Naive thymus-derived CD4-positive, alpha-beta T cell (primary cell): Measurements from ENCODE around the gene CLEC4M. TPM values are rescaled to one million over a fixed set of nuclear protein-coding genes. Genes with fewer than 3 reads are reported as not detected.
"Not testable (repeated sequence)": the region's sequence is repeated elsewhere in the genome, so short reads cannot be mapped to it uniquely, and the experiment has no call there.

ENCODE experiments used
- ATAC-seq: fragments of 150-1000 bp; cut with Tn5 transposase; 2 replicates; pipeline ENCODE4 v1.10.0; 2021; ENCODE audit warnings: mild to moderate bottlenecking, moderate library complexity
- CTCF ChIA-PET: fragments of 350-600 bp; sonication (Branson Sonifier 250); formaldehyde crosslinking; loops from one replicate; lab custom pipeline; 2021; ENCODE audit warnings: antibody characterized with exemption; lab: Charles Lee
- POLR2A ChIA-PET: fragments of 350-600 bp; sonication (Branson Sonifier 250); formaldehyde crosslinking; loops from one replicate; lab custom pipeline; 2021; ENCODE audit warnings: antibody characterized with exemption, inconsistent platforms; lab: Charles Lee
- DNase-seq, 9 donors: peaks; one replicate each; pipeline versions ENCODE4 v3.0.0 to v3.0.0-alpha.2; 2020 to 2022; ENCODE audit warnings: mixed read lengths in 1 of 9
- H3K27ac ChIP-seq: one replicate; pipeline ENCODE4 v1.7.0; 2013; ENCODE audit warnings: mild to moderate bottlenecking, low read depth, low read length, moderate library complexity
- H3K27me3 ChIP-seq, 2 donors: one replicate each; pipeline ENCODE4 v1.7.0; 2013; ENCODE audit warnings: low read length in 2 of 2, mild to moderate bottlenecking in 2 of 2, moderate library complexity in 2 of 2; ENCODE audit not compliant: control insufficient read depth in 2 of 2, insufficient read depth in 2 of 2
- H3K36me3 ChIP-seq, 3 experiments: 1 replicate in 2 of 3; 2 replicates in 1 of 3; pipeline ENCODE4 v1.7.0; 2013; ENCODE audit warnings: low read length in 3 of 3, mild to moderate bottlenecking in 3 of 3, moderate library complexity in 1 of 3; ENCODE audit not compliant: insufficient read depth in 3 of 3, control insufficient read depth in 2 of 3
- H3K4me1 ChIP-seq, 2 donors: one replicate each; pipeline ENCODE4 v1.7.0; 2013; ENCODE audit warnings: low read length in 2 of 2, mild to moderate bottlenecking in 2 of 2, moderate library complexity in 1 of 2; ENCODE audit not compliant: control insufficient read depth in 2 of 2, insufficient read depth in 2 of 2
- H3K4me3 ChIP-seq: 2 replicates; pipeline ENCODE4 v1.7.0; 2013; ENCODE audit warnings: mild to moderate bottlenecking, low read length
- H3K9me3 ChIP-seq, 3 experiments: 1 replicate in 2 of 3; 2 replicates in 1 of 3; pipeline ENCODE4 v1.7.0; 2013; ENCODE audit warnings: low read length in 3 of 3; ENCODE audit not compliant: control insufficient read depth in 2 of 3
- H3K27ac Mint-ChIP-seq, 9 donors: one replicate each; pipeline ENCODE4 v1.8.0; 2020 to 2022; ENCODE audit warnings: mixed read lengths in 9 of 9, mild to moderate bottlenecking in 8 of 9, moderate library complexity in 5 of 9, inconsistent platforms in 2 of 9
- H3K27me3 Mint-ChIP-seq, 5 donors: one replicate each; pipeline ENCODE4 v1.8.0; 2021 to 2022; ENCODE audit warnings: mixed read lengths in 5 of 5, mild to moderate bottlenecking in 1 of 5
- H3K36me3 Mint-ChIP-seq, 5 donors: one replicate each; pipeline ENCODE4 v1.8.0; 2020 to 2022; ENCODE audit warnings: mixed read lengths in 5 of 5, mild to moderate bottlenecking in 3 of 5, inconsistent platforms in 1 of 5
- H3K4me1 Mint-ChIP-seq, 7 donors: one replicate each; pipeline ENCODE4 v1.8.0; 2020 to 2022; ENCODE audit warnings: mixed read lengths in 7 of 7, mild to moderate bottlenecking in 3 of 7, inconsistent platforms in 1 of 7
- H3K4me3 Mint-ChIP-seq, 10 donors: one replicate each; pipeline ENCODE4 v1.8.0; 2020 to 2022; ENCODE audit warnings: mild to moderate bottlenecking in 10 of 10, mixed read lengths in 10 of 10, moderate library complexity in 6 of 10, inconsistent platforms in 2 of 10
- H3K9me3 Mint-ChIP-seq, 11 donors: one replicate each; pipeline ENCODE4 v1.8.0; 2020 to 2022; ENCODE audit warnings: mixed read lengths in 11 of 11, mild to moderate bottlenecking in 4 of 11, inconsistent platforms in 1 of 11, moderate library complexity in 1 of 11
- intact Hi-C, 2 donors: fragments of 100-400 bp; cut with micrococcal nuclease; formaldehyde crosslinking; loops; one replicate each; pipeline ENCODE4 v1.15.1; 2023
- polyA plus RNA-seq, 2 donors: library from polyadenylated mRNA; unstranded; fragments of 300-500 nt; fragmentation: Illumina TruSeq; gene quantifications; one replicate each; pipeline ENCODE4 v1.2.3, GENCODE V29; 2021
- total RNA-seq, 6 experiments: library from RNA in 5 of 6; stranded (reverse) in 5 of 6; gene quantifications; 1 replicate in 5 of 6; 2 replicates in 1 of 6; pipeline ENCODE4 v1.2.3 and lab custom pipeline; 2021 to 2026

CLEC4M gene
- total and polyA plus RNA-seq, 7 experiments from 2014 or later: 0.74 TPM; not detected in 6

DNA sequence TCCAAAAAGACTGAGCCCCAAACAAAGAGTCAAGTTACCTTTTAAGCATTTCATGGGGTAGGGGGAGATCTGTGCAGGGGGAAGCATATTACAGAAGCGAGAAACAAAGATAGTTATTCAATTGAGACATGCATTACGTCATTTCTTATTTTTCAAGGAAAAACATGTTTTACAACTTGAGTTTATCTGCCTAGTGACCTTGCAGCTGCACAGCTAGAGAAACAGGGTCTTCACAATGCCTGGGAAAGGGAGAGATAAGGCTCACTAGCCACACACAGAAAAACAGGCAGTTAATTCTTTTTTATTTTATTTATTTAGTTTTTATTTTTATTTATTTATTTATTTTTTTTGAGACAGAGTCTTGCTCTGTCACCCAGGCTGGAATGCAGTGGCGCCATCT lies 1.1 kb downstream of the CLEC4M start:
- DNase-seq, H3K4me3 ChIP-seq, ATAC-seq, H3K4me3 Mint-ChIP-seq, intact Hi-C loops, POLR2A ChIA-PET, H3K27me3 ChIP-seq, H3K36me3 ChIP-seq, H3K9me3 ChIP-seq, H3K4me1 ChIP-seq, H3K27me3 Mint-ChIP-seq, H3K36me3 Mint-ChIP-seq, H3K27ac Mint-ChIP-seq, H3K27ac ChIP-seq, CTCF ChIA-PET: not testable (repeated sequence)
- peaks cover 0 to 13% (median 10%) of the 10 kb centered on the region in 7 donors for H3K4me1 Mint-ChIP-seq
- H3K9me3 Mint-ChIP-seq: peaks cover 0 to 15% (median 7%) of the 10 kb centered on the region in 11 donors

DNA sequence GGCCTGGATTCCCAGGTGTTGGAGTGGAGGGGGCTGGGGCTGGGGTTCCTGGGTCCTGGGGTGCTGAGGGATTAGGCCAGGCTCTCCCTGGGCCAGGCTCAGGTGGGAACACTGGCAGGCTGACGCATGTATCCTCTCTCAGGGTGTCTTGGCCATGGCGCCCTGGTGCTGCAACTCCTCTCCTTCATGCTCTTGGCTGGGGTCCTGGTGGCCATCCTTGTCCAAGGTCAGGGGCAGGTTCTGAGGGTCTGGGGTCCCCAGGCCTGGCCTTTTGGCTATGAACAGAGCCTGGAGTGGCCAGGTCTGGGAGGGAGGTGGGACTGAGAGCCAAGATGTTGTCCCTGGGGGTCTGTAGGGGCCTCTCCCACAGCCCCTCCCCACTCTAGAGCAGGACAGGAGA lies 2.0 kb downstream of the CLEC4M start:
- H3K4me3 ChIP-seq, H3K4me3 Mint-ChIP-seq, H3K36me3 ChIP-seq, H3K9me3 ChIP-seq, H3K27ac Mint-ChIP-seq, H3K27me3 Mint-ChIP-seq, ATAC-seq, intact Hi-C loops, H3K27me3 ChIP-seq, H3K4me1 ChIP-seq, DNase-seq, H3K27ac ChIP-seq, POLR2A ChIA-PET, H3K36me3 Mint-ChIP-seq: not testable (repeated sequence)
- CTCF ChIA-PET: interaction anchor here (0.7 kb wide), 1 partner anchor 169 kb away, joined by 6 read pairs; no protein-coding TSS in a partner anchor
- Mint-ChIP-seq H3K9me3 (peaks cover 0 to 10% (median 0%) of the 10 kb centered on the region in 11 donors), H3K4me1 (peaks cover 0 to 13% (median 10%) of the 10 kb centered on the region in 7 donors)

DNA sequence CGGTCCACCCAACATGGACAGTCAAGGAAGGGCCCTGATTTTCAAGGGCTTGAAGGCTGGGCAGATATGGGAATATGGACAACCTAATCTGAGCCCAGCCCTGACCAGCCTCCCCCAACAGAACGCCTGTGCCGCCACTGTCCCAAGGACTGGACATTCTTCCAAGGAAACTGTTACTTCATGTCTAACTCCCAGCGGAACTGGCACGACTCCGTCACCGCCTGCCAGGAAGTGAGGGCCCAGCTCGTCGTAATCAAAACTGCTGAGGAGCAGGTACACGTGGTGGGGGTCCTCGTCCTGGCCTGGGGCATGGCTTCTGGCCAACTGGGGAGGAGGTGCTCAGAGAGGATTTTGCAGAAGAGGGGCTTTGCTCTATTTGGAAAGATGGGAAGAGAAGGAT lies 3.5 kb downstream of the CLEC4M start:
- H3K36me3 Mint-ChIP-seq: no peaks in the 10 kb centered on the region
- Histone ChIP-seq H3K9me3 (no peaks in the 10 kb centered on the region), H3K27me3 (no peaks in the 10 kb centered on the region), H3K4me1 (no peaks in the 10 kb centered on the region), H3K27ac (no peak overlapping the region), H3K36me3 (no peaks in the 10 kb centered on the region), H3K4me3 (no peak overlapping the region)
- intact Hi-C loops: no loop called here
- H3K27ac Mint-ChIP-seq: peak overlapping the region in 1 of 9 donors; percentile 18
- ATAC-seq: no peak
- peaks cover 2 to 15% (median 10%) of the 10 kb centered on the region in 7 donors for H3K4me1 Mint-ChIP-seq
- no peak for DNase-seq
- ChIA-PET POLR2A (no interaction called here), CTCF (interaction anchor here (0.7 kb wide), 1 partner anchor 309 kb away, joined by 4 read pairs; no protein-coding TSS in a partner anchor)
- H3K27me3 Mint-ChIP-seq: peaks cover 0 to 7% (median 0%) of the 10 kb centered on the region in 5 donors
- peaks cover 0 to 6% (median 0%) of the 10 kb centered on the region in 11 donors for H3K9me3 Mint-ChIP-seq
- H3K4me3 Mint-ChIP-seq: no peak overlapping the region

DNA sequence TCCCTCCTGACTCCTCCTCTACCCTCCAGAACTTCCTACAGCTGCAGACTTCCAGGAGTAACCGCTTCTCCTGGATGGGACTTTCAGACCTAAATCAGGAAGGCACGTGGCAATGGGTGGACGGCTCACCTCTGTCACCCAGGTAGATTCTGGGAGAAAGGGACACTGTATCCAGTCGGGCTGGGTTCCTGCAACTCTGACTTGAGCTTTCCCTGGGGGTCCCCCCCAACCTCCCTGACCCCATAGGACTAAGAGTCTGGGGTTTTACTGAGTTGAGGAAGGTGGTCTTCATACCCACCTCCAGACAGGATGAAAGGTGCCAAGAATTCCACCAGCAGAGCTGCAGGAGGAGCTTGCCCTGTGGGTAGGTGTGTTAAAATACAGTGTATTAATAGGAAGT lies 4.4 kb downstream of the CLEC4M start:
- DNase-seq: no peak
- Mint-ChIP-seq H3K27me3 (peaks cover 0 to 7% (median 0%) of the 10 kb centered on the region in 5 donors), H3K9me3 (peaks cover 0 to 2% (median 0%) of the 10 kb centered on the region in 11 donors), H3K36me3 (no peaks in the 10 kb centered on the region), H3K4me3 (no peak overlapping the region), H3K4me1 (peaks cover 3 to 21% (median 14%) of the 10 kb centered on the region in 7 donors), H3K27ac (no peak overlapping the region)
- peaks cover 4% of the 10 kb centered on the region in 2 donors for H3K4me1 ChIP-seq
- no peaks in the 10 kb centered on the region for H3K36me3 ChIP-seq
- POLR2A ChIA-PET: no interaction called here
- CTCF ChIA-PET: no interaction called here
- no peaks in the 10 kb centered on the region for H3K9me3 ChIP-seq
- no peak for ATAC-seq
- intact Hi-C loops: no loop called here
- no peaks in the 10 kb centered on the region for H3K27me3 ChIP-seq
- no peak overlapping the region for H3K4me3 ChIP-seq
- H3K27ac ChIP-seq: no peak overlapping the region

DNA sequence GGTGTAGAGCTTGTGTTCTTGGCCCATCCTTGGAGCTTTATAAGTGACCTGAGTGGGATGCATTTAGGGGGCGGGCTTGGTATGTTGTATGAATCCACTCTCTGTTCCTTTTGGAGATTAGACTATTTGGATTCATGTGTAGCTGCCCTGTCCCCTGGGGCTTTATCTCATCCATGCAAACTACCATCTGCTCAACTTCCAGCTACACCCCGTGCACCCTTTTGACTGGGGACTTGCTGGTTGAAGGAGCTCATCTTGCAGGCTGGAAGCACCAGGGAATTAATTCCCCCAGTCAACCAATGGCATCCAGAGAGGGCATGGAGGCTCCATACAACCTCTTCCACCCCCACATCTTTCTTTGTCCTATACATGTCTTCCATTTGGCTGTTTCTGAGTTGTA lies 6.1 kb downstream of the CLEC4M start:
- no peaks in the 10 kb centered on the region for H3K36me3 ChIP-seq
- H3K9me3 ChIP-seq: no peaks in the 10 kb centered on the region
- no peaks in the 10 kb centered on the region for H3K27me3 ChIP-seq
- Mint-ChIP-seq H3K27me3 (peaks cover 0 to 7% (median 0%) of the 10 kb centered on the region in 5 donors), H3K27ac (no peak overlapping the region), H3K9me3 (peaks cover 0 to 1% (median 0%) of the 10 kb centered on the region in 11 donors), H3K4me3 (no peak overlapping the region), H3K36me3 (no peaks in the 10 kb centered on the region), H3K4me1 (peaks cover 10 to 26% (median 17%) of the 10 kb centered on the region in 7 donors)
- peaks cover 9 to 11% of the 10 kb centered on the region in 2 donors for H3K4me1 ChIP-seq
- CTCF ChIA-PET: no interaction called here
- POLR2A ChIA-PET: no interaction called here
- ATAC-seq (no peak), DNase-seq (no peak)
- H3K4me3 ChIP-seq: no peak overlapping the region
- intact Hi-C loops: no loop called here
- H3K27ac ChIP-seq: no peak overlapping the region

DNA sequence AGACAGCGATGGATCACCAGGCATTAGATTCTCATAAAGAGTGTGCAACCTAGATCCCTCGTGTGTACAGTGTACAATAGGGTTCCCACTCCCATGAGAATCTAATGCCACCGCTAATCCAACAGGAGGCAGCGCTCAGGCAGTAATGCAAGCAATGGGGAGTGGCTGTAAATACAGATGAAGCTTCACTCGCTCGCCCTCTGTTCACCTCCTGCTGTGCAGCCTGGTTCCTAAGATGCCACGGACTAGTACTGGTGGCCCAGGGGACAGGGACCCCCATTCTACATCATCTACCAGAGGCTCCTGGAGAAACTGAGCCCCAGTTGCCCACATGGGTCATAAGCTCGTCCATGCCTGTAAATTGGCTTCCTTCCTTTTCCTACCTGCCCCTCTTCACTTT lies 8.0 kb downstream of the CLEC4M start:
- intact Hi-C loops: no loop called here
- H3K27ac Mint-ChIP-seq: peak overlapping the region in 1 of 9 donors; percentile 63

DNA sequence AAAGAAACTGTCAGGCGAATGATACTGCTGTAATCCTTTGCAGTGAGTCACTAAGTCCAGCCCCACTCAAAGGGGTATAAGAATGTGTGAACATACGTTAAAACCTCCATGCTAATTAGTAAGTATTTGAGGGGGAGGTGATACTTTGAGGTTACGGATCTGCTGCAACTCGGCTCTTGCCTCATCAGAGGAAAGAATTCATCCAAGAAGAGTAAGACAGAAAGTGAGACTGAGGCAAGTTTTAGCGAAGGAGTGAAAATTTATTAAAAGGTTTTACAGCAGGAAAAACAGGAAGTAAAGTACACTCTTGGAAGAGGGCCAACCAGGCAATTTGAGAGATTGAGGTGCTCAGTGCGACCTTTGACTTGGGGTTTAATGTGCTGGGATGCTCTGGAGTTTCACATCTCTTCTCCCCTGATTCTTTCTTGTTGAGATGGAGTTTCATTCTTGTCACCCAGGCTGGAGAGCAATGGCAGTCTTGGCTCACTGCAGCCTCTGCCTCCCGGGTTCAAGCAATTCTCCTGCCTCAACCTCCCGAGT lies 9.8 kb downstream of the CLEC4M start:
- ATAC-seq (peak; percentile 81), DNase-seq (peak in 3 of 9 donors; percentile 8 to 19 (median 15))
- CTCF ChIA-PET: no interaction called here
- POLR2A ChIA-PET: no interaction called here
- Histone ChIP-seq H3K36me3 (no peaks in the 10 kb centered on the region), H3K4me3 (peak overlapping the region; percentile 13), H3K27me3 (no peaks in the 10 kb centered on the region), H3K4me1 (peaks cover 9 to 11% of the 10 kb centered on the region in 2 donors), H3K9me3 (no peaks in the 10 kb centered on the region), H3K27ac (no peak overlapping the region)
- Mint-ChIP-seq H3K9me3 (peaks cover 0 to 1% (median 0%) of the 10 kb centered on the region in 11 donors), H3K4me1 (peaks cover 11 to 26% (median 17%) of the 10 kb centered on the region in 7 donors), H3K27me3 (peaks cover 0 to 8% (median 0%) of the 10 kb centered on the region in 5 donors), H3K4me3 (peak overlapping the region; percentile 16 to 74 (median 54)), H3K36me3 (no peaks in the 10 kb centered on the region), H3K27ac (peak overlapping the region; percentile 10 to 79 (median 64))
- intact Hi-C loops: no loop called here

More for the DNA sequence above, 8.0 kb downstream of the CLEC4M start:
- Histone ChIP-seq H3K4me3 (no peak overlapping the region), H3K36me3 (no peaks in the 10 kb centered on the region), H3K27ac (no peak overlapping the region), H3K4me1 (peaks cover 9 to 11% of the 10 kb centered on the region in 2 donors), H3K9me3 (no peaks in the 10 kb centered on the region), H3K27me3 (no peaks in the 10 kb centered on the region)
- Mint-ChIP-seq H3K4me1 (peaks cover 11 to 26% (median 17%) of the 10 kb centered on the region in 7 donors), H3K27me3 (peaks cover 0 to 7% (median 0%) of the 10 kb centered on the region in 5 donors), H3K36me3 (no peaks in the 10 kb centered on the region), H3K9me3 (peaks cover 0 to 1% (median 0%) of the 10 kb centered on the region in 11 donors), H3K4me3 (no peak overlapping the region)
- ATAC-seq: no peak
- ChIA-PET POLR2A (no interaction called here), CTCF (no interaction called here)
- DNase-seq: no peak
